Naive thymus-derived CD4-positive, alpha-beta T cell (primary cell): ENCODE measurements around the gene TLE2. TPM values are rescaled to one million over a fixed set of nuclear protein-coding genes. Genes with fewer than 3 reads are reported as not detected.

Experiments used
- ATAC-seq: fragments of 150-1000 bp; cut with Tn5 transposase; 2 replicates; pipeline ENCODE4 v1.10.0; 2021; ENCODE audit warnings: mild to moderate bottlenecking, moderate library complexity
- CTCF ChIA-PET: fragments of 350-600 bp; sonication (Branson Sonifier 250); formaldehyde crosslinking; loops from one replicate; lab custom pipeline; 2021; ENCODE audit warnings: antibody characterized with exemption; lab: Charles Lee
- POLR2A ChIA-PET: fragments of 350-600 bp; sonication (Branson Sonifier 250); formaldehyde crosslinking; loops from one replicate; lab custom pipeline; 2021; ENCODE audit warnings: antibody characterized with exemption, inconsistent platforms; lab: Charles Lee
- DNase-seq, 9 donors: peaks; one replicate each; pipeline versions ENCODE4 v3.0.0 to v3.0.0-alpha.2; 2020 to 2022; ENCODE audit warnings: mixed read lengths in 1 of 9
- H3K27ac ChIP-seq: one replicate; pipeline ENCODE4 v1.7.0; 2013; ENCODE audit warnings: mild to moderate bottlenecking, low read depth, low read length, moderate library complexity
- H3K27me3 ChIP-seq, 2 donors: one replicate each; pipeline ENCODE4 v1.7.0; 2013; ENCODE audit warnings: low read length in 2 of 2, mild to moderate bottlenecking in 2 of 2, moderate library complexity in 2 of 2; ENCODE audit not compliant: control insufficient read depth in 2 of 2, insufficient read depth in 2 of 2
- H3K36me3 ChIP-seq, 3 experiments: 1 replicate in 2 of 3; 2 replicates in 1 of 3; pipeline ENCODE4 v1.7.0; 2013; ENCODE audit warnings: low read length in 3 of 3, mild to moderate bottlenecking in 3 of 3, moderate library complexity in 1 of 3; ENCODE audit not compliant: insufficient read depth in 3 of 3, control insufficient read depth in 2 of 3
- H3K4me1 ChIP-seq, 2 donors: one replicate each; pipeline ENCODE4 v1.7.0; 2013; ENCODE audit warnings: low read length in 2 of 2, mild to moderate bottlenecking in 2 of 2, moderate library complexity in 1 of 2; ENCODE audit not compliant: control insufficient read depth in 2 of 2, insufficient read depth in 2 of 2
- H3K4me3 ChIP-seq: 2 replicates; pipeline ENCODE4 v1.7.0; 2013; ENCODE audit warnings: mild to moderate bottlenecking, low read length
- H3K9me3 ChIP-seq, 3 experiments: 1 replicate in 2 of 3; 2 replicates in 1 of 3; pipeline ENCODE4 v1.7.0; 2013; ENCODE audit warnings: low read length in 3 of 3; ENCODE audit not compliant: control insufficient read depth in 2 of 3
- H3K27ac Mint-ChIP-seq, 9 donors: one replicate each; pipeline ENCODE4 v1.8.0; 2020 to 2022; ENCODE audit warnings: mixed read lengths in 9 of 9, mild to moderate bottlenecking in 8 of 9, moderate library complexity in 5 of 9, inconsistent platforms in 2 of 9
- H3K27me3 Mint-ChIP-seq, 5 donors: one replicate each; pipeline ENCODE4 v1.8.0; 2021 to 2022; ENCODE audit warnings: mixed read lengths in 5 of 5, mild to moderate bottlenecking in 1 of 5
- H3K36me3 Mint-ChIP-seq, 5 donors: one replicate each; pipeline ENCODE4 v1.8.0; 2020 to 2022; ENCODE audit warnings: mixed read lengths in 5 of 5, mild to moderate bottlenecking in 3 of 5, inconsistent platforms in 1 of 5
- H3K4me1 Mint-ChIP-seq, 7 donors: one replicate each; pipeline ENCODE4 v1.8.0; 2020 to 2022; ENCODE audit warnings: mixed read lengths in 7 of 7, mild to moderate bottlenecking in 3 of 7, inconsistent platforms in 1 of 7
- H3K4me3 Mint-ChIP-seq, 10 donors: one replicate each; pipeline ENCODE4 v1.8.0; 2020 to 2022; ENCODE audit warnings: mild to moderate bottlenecking in 10 of 10, mixed read lengths in 10 of 10, moderate library complexity in 6 of 10, inconsistent platforms in 2 of 10
- H3K9me3 Mint-ChIP-seq, 11 donors: one replicate each; pipeline ENCODE4 v1.8.0; 2020 to 2022; ENCODE audit warnings: mixed read lengths in 11 of 11, mild to moderate bottlenecking in 4 of 11, inconsistent platforms in 1 of 11, moderate library complexity in 1 of 11
- intact Hi-C, 2 donors: fragments of 100-400 bp; cut with micrococcal nuclease; formaldehyde crosslinking; loops; one replicate each; pipeline ENCODE4 v1.15.1; 2023
- polyA plus RNA-seq, 2 donors: library from polyadenylated mRNA; unstranded; fragments of 300-500 nt; fragmentation: Illumina TruSeq; gene quantifications; one replicate each; pipeline ENCODE4 v1.2.3, GENCODE V29; 2021
- total RNA-seq, 6 experiments: library from RNA in 5 of 6; stranded (reverse) in 5 of 6; gene quantifications; 1 replicate in 5 of 6; 2 replicates in 1 of 6; pipeline ENCODE4 v1.2.3 and lab custom pipeline; 2021 to 2026

Gene TLE2
- total and polyA plus RNA-seq, 7 experiments from 2014 or later: 1.1 to 33.6 (median 14.3) TPM

DNA sequence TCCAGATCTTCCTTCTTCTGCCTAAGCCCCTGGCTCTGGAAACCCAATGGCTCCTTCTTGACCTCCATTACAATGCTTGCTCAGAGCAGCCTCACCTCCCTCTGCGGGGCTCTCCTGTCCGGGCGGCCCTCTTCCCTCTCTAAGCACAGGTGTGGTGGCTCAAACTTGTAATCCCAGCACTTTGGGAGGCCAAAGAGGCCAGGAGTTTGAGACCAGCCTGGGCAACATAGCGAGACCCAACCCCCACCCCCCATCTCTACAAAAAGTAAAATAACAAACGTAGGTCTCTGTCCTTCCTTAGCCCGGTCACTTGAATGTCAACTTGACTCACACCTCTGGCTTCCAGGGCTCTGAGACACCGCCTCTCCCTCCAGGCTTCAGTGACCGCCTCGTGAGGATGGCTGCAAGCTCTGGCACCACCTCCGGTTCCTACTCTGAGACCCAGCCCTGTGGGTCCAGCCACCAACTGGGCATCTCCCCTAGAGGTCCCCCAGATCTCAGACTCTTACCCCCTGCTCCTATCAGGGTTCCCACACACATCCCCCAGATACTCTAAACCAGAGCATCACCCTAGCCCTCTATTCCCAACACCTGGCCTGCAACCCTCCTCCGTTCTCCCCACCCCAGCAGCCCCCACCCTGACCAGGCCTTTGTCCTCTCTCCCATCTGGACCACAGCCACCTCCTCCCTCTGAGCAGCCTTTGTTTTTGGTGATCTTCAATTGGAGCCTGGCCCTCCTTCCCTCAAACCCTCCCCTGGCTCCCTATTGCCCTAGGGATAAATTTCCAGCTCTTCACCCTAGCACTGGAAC is 4.7 kb upstream of the TLE2 start:
- H3K27ac Mint-ChIP-seq: peak overlapping the region in 5 of 9 donors; percentile 13 to 96 (median 95)
- no peak for DNase-seq
- POLR2A ChIA-PET: interaction anchor here (4.7 to 9.9 kb wide), 2 partner anchors 13 to 23 kb away, joined by 43 to 359 read pairs; partner anchors contain the start of gene TLE5

DNA sequence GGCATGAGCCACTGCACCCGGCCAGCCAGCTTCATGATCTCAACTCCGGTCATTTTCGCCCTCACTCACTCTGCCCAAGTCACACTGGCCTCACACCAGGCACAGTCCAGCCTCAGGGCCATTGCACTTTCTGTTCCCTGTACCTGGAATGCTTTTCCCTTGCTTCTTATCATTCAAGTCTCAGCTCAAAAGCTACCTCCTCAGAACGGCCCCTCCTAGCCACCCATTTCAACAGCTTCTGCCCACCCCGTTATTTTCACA is 2.5 kb upstream of the TLE2 start:
- no peak for ATAC-seq
- CTCF ChIA-PET: interaction anchor here (1.9 kb wide), 1 partner anchor 21 kb away, joined by 5 read pairs; no protein-coding TSS in a partner anchor
- intact Hi-C loops: no loop called here

More for the DNA sequence above, 4.7 kb upstream of the TLE2 start:
- Mint-ChIP-seq H3K4me1 (peaks cover 27 to 47% (median 35%) of the 10 kb centered on the region in 7 donors), H3K4me3 (peak overlapping the region in 9 of 10 donors; percentile 23 to 94 (median 78)), H3K36me3 (no peaks in the 10 kb centered on the region), H3K9me3 (peaks cover 0 to 5% (median 0%) of the 10 kb centered on the region in 11 donors), H3K27me3 (peaks cover 0 to 54% (median 0%) of the 10 kb centered on the region in 5 donors)
- intact Hi-C loops: loop anchor here (2.0 kb wide), 3 partner anchors 19 to 61 kb away; partner anchors contain the start of genes GNA11 (in 1 of the 2) and TLE6 (in 1 of the 2)
- ATAC-seq: no peak
- no peaks in the 10 kb centered on the region for H3K27me3 ChIP-seq
- peaks cover 14 to 16% of the 10 kb centered on the region in 2 donors for H3K4me1 ChIP-seq
- H3K27ac ChIP-seq: no peak overlapping the region
- CTCF ChIA-PET: no interaction called here
- no peaks in the 10 kb centered on the region for H3K36me3 ChIP-seq
- H3K4me3 ChIP-seq: no peak overlapping the region
- no peaks in the 10 kb centered on the region for H3K9me3 ChIP-seq

DNA sequence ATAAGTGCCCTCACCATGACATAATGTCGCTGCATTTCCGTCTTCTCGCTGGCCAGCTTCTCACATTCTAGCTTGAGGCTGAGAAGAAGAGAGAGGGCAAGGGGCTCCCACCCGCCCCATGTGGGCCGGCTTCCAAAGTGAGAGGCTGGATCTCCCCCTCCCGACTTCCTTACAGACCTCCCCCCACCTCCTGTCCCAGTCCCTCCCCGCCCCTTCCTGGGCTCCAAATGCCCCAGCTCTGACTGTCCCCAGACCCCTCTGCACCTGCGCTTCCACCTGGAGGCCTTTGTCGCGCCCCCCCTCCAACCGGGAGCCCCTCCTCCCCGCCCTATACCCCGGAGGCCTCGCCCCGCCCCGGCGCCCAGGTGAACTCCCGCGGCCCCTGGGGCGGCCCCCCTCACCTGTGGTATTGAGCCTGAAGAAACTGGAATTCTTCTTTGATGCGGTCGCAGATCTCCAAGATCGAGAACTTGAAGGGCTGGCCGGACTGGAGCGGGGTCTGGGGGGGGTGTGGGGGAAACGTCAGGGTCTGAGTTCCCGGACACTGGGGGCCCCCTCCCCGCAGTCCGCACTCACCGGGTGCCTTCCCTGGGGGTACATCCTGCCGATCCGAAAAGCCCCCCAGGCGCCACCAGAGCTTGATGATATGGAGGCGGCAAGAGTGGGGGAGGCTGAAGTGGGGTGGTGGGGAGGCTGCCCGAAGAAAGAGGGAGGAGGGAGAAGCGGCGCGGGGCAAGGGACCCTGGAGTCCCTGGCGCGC is 595 bp downstream of the TLE2 start:
- H3K9me3 ChIP-seq: no peaks in the 10 kb centered on the region
- Mint-ChIP-seq H3K9me3 (peaks cover 0 to 1% (median 0%) of the 10 kb centered on the region in 11 donors), H3K27ac (peak overlapping the region in 5 of 9 donors; percentile 10 to 86 (median 60)), H3K36me3 (no peaks in the 10 kb centered on the region), H3K4me1 (peaks cover 5 to 55% (median 41%) of the 10 kb centered on the region in 7 donors), H3K4me3 (peak overlapping the region; percentile 54 to 93 (median 80)), H3K27me3 (peaks cover 0 to 75% (median 0%) of the 10 kb centered on the region in 5 donors)
- H3K27ac ChIP-seq: peak overlapping the region; percentile 64
- POLR2A ChIA-PET: interaction anchor here (1.1 to 3.3 kb wide), 7 partner anchors 8 to 67 kb away, joined by 3 to 11 read pairs (median 5); partner anchors contain the start of genes TLE5 and TLE6
- H3K36me3 ChIP-seq: no peaks in the 10 kb centered on the region
- no peaks in the 10 kb centered on the region for H3K27me3 ChIP-seq
- intact Hi-C loops: loop anchor here in 1 of 2 donors (1.0 kb wide), 1 partner anchor 8 kb away; no protein-coding TSS in a partner anchor
- peaks cover 12 to 25% of the 10 kb centered on the region in 2 donors for H3K4me1 ChIP-seq
- DNase-seq: peak in 2 of 9 donors; percentile 17 to 48
- CTCF ChIA-PET: no interaction called here
- H3K4me3 ChIP-seq: peak overlapping the region; percentile 52
- ATAC-seq: peak; percentile 37

More for the DNA sequence above, 2.5 kb upstream of the TLE2 start:
- peaks cover 0 to 74% (median 0%) of the 10 kb centered on the region in 5 donors for H3K27me3 Mint-ChIP-seq
- peaks cover 0 to 5% (median 0%) of the 10 kb centered on the region in 11 donors for H3K9me3 Mint-ChIP-seq
- Histone ChIP-seq H3K9me3 (no peaks in the 10 kb centered on the region), H3K4me3 (no peak overlapping the region), H3K27ac (no peak overlapping the region), H3K36me3 (no peaks in the 10 kb centered on the region), H3K27me3 (no peaks in the 10 kb centered on the region), H3K4me1 (peaks cover 21 to 25% of the 10 kb centered on the region in 2 donors)
- peaks cover 21 to 60% (median 46%) of the 10 kb centered on the region in 7 donors for H3K4me1 Mint-ChIP-seq
- no peaks in the 10 kb centered on the region for H3K36me3 Mint-ChIP-seq
- DNase-seq: no peak
- H3K4me3 Mint-ChIP-seq: peak overlapping the region in 5 of 10 donors; percentile 2 to 57 (median 18)
- POLR2A ChIA-PET: interaction anchor here (0.7 to 1.6 kb wide), 7 partner anchors 8 to 922 kb away, joined by 3 to 5 read pairs (median 4); no protein-coding TSS in a partner anchor
- peak overlapping the region in 8 of 9 donors; percentile 1 to 88 (median 40) for H3K27ac Mint-ChIP-seq

DNA sequence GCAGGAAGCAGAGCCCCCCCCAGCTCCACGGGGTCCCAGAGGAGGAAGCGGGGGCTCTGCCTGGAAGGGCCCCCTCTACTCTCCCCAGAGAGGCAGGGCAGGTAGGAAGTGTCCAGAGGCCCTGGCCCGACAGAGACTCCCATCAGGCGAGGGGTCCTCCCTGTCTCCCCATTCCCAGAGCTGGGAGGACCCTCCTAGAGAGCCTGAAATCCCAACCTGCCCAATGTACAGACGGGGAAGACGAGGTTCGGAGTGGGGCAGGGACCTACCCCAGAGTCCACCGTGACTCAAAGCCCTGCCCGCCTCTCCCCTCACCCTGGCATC is 1.1 kb downstream of the TLE2 start:
- peaks cover 12 to 25% of the 10 kb centered on the region in 2 donors for H3K4me1 ChIP-seq
- peak overlapping the region; percentile 54 to 93 (median 80) for H3K4me3 Mint-ChIP-seq
- CTCF ChIA-PET: interaction anchor here (1.3 kb wide), 1 partner anchor 8 kb away, joined by 5 read pairs; no protein-coding TSS in a partner anchor
- peak overlapping the region; percentile 64 for H3K27ac ChIP-seq
- H3K4me1 Mint-ChIP-seq: peaks cover 9 to 58% (median 44%) of the 10 kb centered on the region in 7 donors
- H3K27me3 Mint-ChIP-seq: peaks cover 0 to 72% (median 0%) of the 10 kb centered on the region in 5 donors
- peaks cover 0 to 1% (median 0%) of the 10 kb centered on the region in 11 donors for H3K9me3 Mint-ChIP-seq
- ATAC-seq (no peak), DNase-seq (no peak)
- peak overlapping the region in 5 of 9 donors; percentile 10 to 86 (median 60) for H3K27ac Mint-ChIP-seq
- H3K36me3 ChIP-seq: no peaks in the 10 kb centered on the region
- POLR2A ChIA-PET: interaction anchor here (1.1 to 3.3 kb wide), 7 partner anchors 8 to 68 kb away, joined by 3 to 11 read pairs (median 5); partner anchors contain the start of genes TLE5 and TLE6
- H3K36me3 Mint-ChIP-seq: no peaks in the 10 kb centered on the region
- H3K27me3 ChIP-seq: no peaks in the 10 kb centered on the region
- no peaks in the 10 kb centered on the region for H3K9me3 ChIP-seq
- intact Hi-C loops: loop anchor here in 1 of 2 donors (1.0 kb wide), 1 partner anchor 8 kb away; no protein-coding TSS in a partner anchor
- H3K4me3 ChIP-seq: no peak overlapping the region

DNA sequence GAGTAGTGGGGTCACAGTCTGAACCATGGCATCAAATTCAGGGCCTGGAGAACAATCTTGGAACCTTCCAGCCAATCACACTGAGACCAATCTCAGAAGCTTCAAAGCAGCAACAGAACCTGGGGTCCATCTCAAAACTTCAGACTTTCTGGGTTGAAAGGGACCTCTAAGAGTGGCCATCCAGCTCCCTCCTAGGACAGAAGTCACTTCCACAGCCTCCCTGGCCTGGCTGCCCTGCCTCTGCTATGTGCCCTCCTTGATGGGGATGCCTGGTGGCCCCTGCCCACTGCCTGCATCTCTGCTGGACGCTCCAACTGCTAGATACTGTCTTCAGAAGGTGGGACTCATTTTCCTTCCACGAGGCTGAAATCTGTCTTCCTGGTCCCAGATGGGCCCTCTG is 1.8 kb downstream of the TLE2 start:
- H3K9me3 ChIP-seq: no peaks in the 10 kb centered on the region
- Mint-ChIP-seq H3K27ac (peak overlapping the region in 5 of 9 donors; percentile 46 to 60 (median 56)), H3K27me3 (peaks cover 0 to 66% (median 0%) of the 10 kb centered on the region in 5 donors), H3K36me3 (peaks cover 0 to 4% (median 0%) of the 10 kb centered on the region in 5 donors), H3K9me3 (peaks cover 0 to 1% (median 0%) of the 10 kb centered on the region in 11 donors), H3K4me1 (peaks cover 13 to 63% (median 48%) of the 10 kb centered on the region in 7 donors), H3K4me3 (peak overlapping the region in 9 of 10 donors; percentile 5 to 93 (median 78))
- intact Hi-C loops: no loop called here
- ATAC-seq: no peak
- POLR2A ChIA-PET: interaction anchor here (1.2 to 3.3 kb wide), 6 partner anchors 9 to 68 kb away, joined by 3 to 11 read pairs (median 6); partner anchors contain the start of genes TLE5 and TLE6
- H3K4me1 ChIP-seq: peaks cover 12 to 25% of the 10 kb centered on the region in 2 donors
- DNase-seq: no peak
- no peak overlapping the region for H3K27ac ChIP-seq
- CTCF ChIA-PET: interaction anchor here (1.3 kb wide), 1 partner anchor 9 kb away, joined by 5 read pairs; no protein-coding TSS in a partner anchor
- H3K36me3 ChIP-seq: no peaks in the 10 kb centered on the region
- H3K27me3 ChIP-seq: no peaks in the 10 kb centered on the region
- H3K4me3 ChIP-seq: no peak overlapping the region
